HFFc6 (cell line): Measurements from ENCODE around the gene RAB3GAP1. TPM values are rescaled to one million over a fixed set of nuclear protein-coding genes. Genes with fewer than 3 reads are reported as not detected.
"Not testable (repeated sequence)": the region's sequence is repeated elsewhere in the genome, so short reads cannot be mapped to it uniquely, and the experiment has no call there.

ENCODE experiments used
- DNase-seq: peaks from one replicate; pipeline ENCODE4 v3.0.0-alpha.2; 2018
- H3K27ac Mint-ChIP-seq: 2 replicates; pipeline ENCODE4 v1.8.0; 2020; ENCODE audit warnings: mild to moderate bottlenecking, mixed read lengths
- H3K27me3 Mint-ChIP-seq: 2 replicates; pipeline ENCODE4 v1.8.0; 2021; ENCODE audit warnings: mild to moderate bottlenecking, moderate library complexity, mixed read lengths; ENCODE audit not compliant: insufficient read depth
- H3K36me3 Mint-ChIP-seq: 2 replicates; pipeline ENCODE4 v1.8.0; 2021; ENCODE audit warnings: low read depth, mixed read lengths
- H3K4me1 Mint-ChIP-seq: 2 replicates; pipeline ENCODE4 v1.8.0; 2020; ENCODE audit warnings: low read depth, mixed read lengths
- H3K4me3 Mint-ChIP-seq: 2 replicates; pipeline ENCODE4 v1.8.0; 2020; ENCODE audit warnings: mild to moderate bottlenecking, moderate library complexity, mixed read lengths
- H3K9me3 Mint-ChIP-seq: 2 replicates; pipeline ENCODE4 v1.8.0; 2020; ENCODE audit warnings: mild to moderate bottlenecking, mixed read lengths
- total RNA-seq, 6 experiments: library from RNA; stranded (reverse); fragmentation: NEBNext Ultra II Directional; extraction: Animal tissue kit (Norgen Biotek cat#: 25700); gene quantifications; 2 replicates in 1 of 6; 3 replicates in 5 of 6; pipeline ENCODE4 v1.2.3, GENCODE V29; 2021
- TF ChIP-seq, protein P1 (sequence below): fragments of 200-600 bp; sonication (generic); IDR thresholded peaks from 2 replicates; pipeline ENCODE4 v1.5.0; 2021; ENCODE audit warnings: antibody characterized with exemption, mild to moderate bottlenecking

Gene RAB3GAP1
- total RNA-seq, 6 experiments from 2014 or later = 52.6 to 61.2 (median 59.1) TPM

DNA sequence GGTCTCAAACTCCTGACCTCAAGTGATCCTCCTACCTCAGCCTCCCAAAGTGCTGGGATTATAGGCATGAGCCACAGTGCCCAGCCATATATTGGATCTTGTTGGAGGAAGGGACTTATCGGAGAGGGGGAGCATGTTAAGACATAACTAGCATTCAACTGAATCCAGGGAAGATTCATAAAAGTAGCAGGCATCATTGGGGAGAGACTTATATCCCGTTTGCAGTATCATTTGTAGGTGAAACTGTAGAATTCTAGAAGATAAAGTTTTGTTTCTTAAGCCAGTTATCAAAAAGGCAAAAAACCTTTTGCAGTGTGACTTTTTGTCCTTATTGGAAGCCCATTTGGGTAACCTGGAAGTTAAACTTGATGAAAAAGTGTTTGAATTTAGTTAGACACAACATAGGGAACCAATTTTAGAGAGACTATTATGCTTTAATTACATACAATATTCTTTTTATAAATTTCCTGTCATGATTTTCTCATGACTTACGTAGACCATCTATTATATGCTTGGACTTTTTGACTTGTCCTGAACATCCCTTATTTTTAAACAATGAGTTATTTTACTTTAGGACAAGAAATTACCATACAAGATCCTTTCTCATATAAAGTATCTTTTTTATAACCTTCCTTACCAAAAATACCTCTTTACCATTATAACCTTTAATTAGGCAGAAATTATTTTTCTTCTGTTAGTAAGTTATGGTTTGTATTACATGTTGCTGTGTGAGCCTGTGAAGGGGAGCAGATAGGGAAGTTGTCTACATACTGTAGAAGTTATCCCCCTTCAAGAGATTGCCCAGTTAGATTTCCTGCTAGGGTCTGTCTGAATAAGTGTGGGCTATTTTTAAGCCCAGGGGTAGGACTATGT lies 20.3 kb downstream of the RAB3GAP1 start:
- Mint-ChIP-seq H3K36me3 (peaks cover 73% of the 10 kb centered on the region), H3K4me3 (no peak overlapping the region), H3K4me1 (peaks cover 21% of the 10 kb centered on the region), H3K9me3 (peaks cover 44% of the 10 kb centered on the region), H3K27ac (no peak overlapping the region), H3K27me3 (peaks cover 2% of the 10 kb centered on the region; the same call in 1 of the 2 replicates)
- no peak for DNase-seq
- TF ChIP-seq, protein P1, sequence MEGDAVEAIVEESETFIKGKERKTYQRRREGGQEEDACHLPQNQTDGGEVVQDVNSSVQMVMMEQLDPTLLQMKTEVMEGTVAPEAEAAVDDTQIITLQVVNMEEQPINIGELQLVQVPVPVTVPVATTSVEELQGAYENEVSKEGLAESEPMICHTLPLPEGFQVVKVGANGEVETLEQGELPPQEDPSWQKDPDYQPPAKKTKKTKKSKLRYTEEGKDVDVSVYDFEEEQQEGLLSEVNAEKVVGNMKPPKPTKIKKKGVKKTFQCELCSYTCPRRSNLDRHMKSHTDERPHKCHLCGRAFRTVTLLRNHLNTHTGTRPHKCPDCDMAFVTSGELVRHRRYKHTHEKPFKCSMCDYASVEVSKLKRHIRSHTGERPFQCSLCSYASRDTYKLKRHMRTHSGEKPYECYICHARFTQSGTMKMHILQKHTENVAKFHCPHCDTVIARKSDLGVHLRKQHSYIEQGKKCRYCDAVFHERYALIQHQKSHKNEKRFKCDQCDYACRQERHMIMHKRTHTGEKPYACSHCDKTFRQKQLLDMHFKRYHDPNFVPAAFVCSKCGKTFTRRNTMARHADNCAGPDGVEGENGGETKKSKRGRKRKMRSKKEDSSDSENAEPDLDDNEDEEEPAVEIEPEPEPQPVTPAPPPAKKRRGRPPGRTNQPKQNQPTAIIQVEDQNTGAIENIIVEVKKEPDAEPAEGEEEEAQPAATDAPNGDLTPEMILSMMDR = no peak

GRCh38 chr2:135074216-135074615 lies 22.1 kb downstream of the RAB3GAP1 start:
- Mint-ChIP-seq H3K27ac (no peak overlapping the region), H3K4me1 (peaks cover 10% of the 10 kb centered on the region), H3K9me3 (peaks cover 45% of the 10 kb centered on the region), H3K4me3 (no peak overlapping the region), H3K27me3 (peaks cover 2% of the 10 kb centered on the region; the same call in 1 of the 2 replicates), H3K36me3 (peaks cover 68% of the 10 kb centered on the region)
- DNase-seq = no peak
- TF ChIP-seq, protein P1 = no peak

DNA sequence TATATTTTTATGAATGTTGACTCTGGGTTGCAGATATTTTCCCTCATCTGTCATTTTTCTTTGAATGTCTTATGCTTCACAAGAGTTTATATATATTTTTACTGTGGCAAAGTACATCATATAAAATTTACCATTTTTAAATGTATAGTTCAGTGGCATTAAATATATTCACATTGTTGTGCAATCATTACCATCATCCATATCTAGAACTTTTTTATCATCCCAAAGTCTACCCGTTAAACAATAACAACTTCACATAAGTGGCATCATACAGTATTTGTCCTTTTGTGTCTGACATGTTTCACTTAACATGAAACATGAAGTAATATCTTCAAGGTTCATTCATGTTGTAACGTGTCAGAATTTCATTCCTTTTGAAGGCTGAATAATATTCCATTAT lies 24.5 kb downstream of the RAB3GAP1 start:
- H3K36me3 Mint-ChIP-seq = peaks cover 67% of the 10 kb centered on the region
- H3K27ac Mint-ChIP-seq = no peak overlapping the region

DNA sequence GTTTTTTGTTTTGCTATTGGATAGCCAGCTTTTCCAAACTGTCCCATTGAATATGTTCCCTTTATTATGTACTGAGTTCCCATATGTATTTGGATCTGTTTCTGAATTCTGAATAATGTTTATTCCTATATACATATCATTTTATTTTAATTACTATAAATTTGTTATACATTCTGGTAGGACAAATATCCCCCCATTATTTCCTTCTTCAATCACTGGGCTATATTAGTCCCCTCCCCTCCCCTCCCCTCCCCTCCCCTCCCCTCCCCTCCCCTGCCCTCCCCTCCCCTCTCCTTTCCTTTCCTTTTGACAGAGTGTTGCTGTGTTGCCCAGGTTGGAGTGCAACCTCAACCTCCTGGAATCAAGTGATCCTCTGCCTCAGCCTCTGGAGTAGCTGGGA lies 26.3 kb downstream of the RAB3GAP1 start:
- Mint-ChIP-seq H3K36me3 (peaks cover 65% of the 10 kb centered on the region), H3K4me1 (peaks cover 13% of the 10 kb centered on the region), H3K9me3 (peaks cover 10% of the 10 kb centered on the region; the same call in 1 of the 2 replicates), H3K4me3 (no peak overlapping the region), H3K27ac (no peak overlapping the region), H3K27me3 (peaks cover 2% of the 10 kb centered on the region; the same call in 1 of the 2 replicates)
- TF ChIP-seq, protein P1 = no peak
- DNase-seq = no peak

More for the DNA sequence above, 24.5 kb downstream of the RAB3GAP1 start:
- TF ChIP-seq, protein P1 = no peak
- no peak overlapping the region for H3K4me3 Mint-ChIP-seq
- H3K9me3 Mint-ChIP-seq = peaks cover 27% of the 10 kb centered on the region
- DNase-seq = no peak
- H3K4me1 Mint-ChIP-seq = peaks cover 13% of the 10 kb centered on the region
- H3K27me3 Mint-ChIP-seq = peaks cover 2% of the 10 kb centered on the region; the same call in 1 of the 2 replicates

DNA sequence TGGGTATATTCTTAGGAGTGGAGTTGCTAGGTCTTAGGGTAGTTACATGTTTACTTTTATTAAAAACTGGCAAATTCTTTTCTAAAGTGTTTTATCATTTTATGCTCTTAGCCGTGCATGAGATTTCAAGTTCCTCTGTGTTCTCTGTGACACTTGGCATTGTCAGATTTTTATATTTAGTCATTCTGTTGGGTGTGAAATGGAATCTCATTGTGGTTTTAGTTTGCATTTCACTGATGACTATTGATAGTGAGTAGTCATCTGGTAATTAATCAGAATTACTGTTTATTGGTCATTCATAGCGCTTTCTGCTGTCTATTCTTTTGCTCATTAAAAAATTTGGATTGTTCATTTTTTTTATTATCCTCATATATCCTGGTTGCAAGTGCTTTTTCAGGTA lies 34.1 kb downstream of the RAB3GAP1 start:
- Mint-ChIP-seq H3K27ac (no peak overlapping the region), H3K27me3 (no peaks in the 10 kb centered on the region), H3K4me3 (no peak overlapping the region), H3K4me1 (peaks cover 33% of the 10 kb centered on the region), H3K9me3 (peaks cover 10% of the 10 kb centered on the region; the same call in 1 of the 2 replicates), H3K36me3 (peaks cover 45% of the 10 kb centered on the region)
- TF ChIP-seq, protein P1 = no peak
- DNase-seq = no peak

- H3K27ac Mint-ChIP-seq, H3K27me3 Mint-ChIP-seq, DNase-seq, H3K4me3 Mint-ChIP-seq: not testable (repeated sequence)
- peaks cover 29% of the 10 kb centered on the region for H3K36me3 Mint-ChIP-seq
- peaks cover 58% of the 10 kb centered on the region for H3K4me1 Mint-ChIP-seq
- H3K9me3 Mint-ChIP-seq = peaks cover 10% of the 10 kb centered on the region; the same call in 1 of the 2 replicates
Observed at GRCh38 chr2:135089597-135089996, 37.5 kb downstream of the RAB3GAP1 start.
